ENCODE data around the gene RFX7.

GRCh38 chr15:56102441-56102840, 141.2 kb downstream of the RFX7 start:
- TF ChIP-seq CTCF (conservative IDR thresholded peaks at IDR 0.05 in 1 of 2, IDR thresholded peaks at IDR 0.05 in 1 of 2; ENCODE audit: low read depth in 1 of 2, low read length in 2 of 2) (no peak), EZH2 (IDR thresholded peaks at IDR 0.05; ENCODE audit: low read length, missing control alignments) (no peak)

Measured in fibroblast of lung (primary cell).